ENCODE data around the gene PRAC1. TPM values are rescaled to one million over a fixed set of nuclear protein-coding genes. Genes with fewer than 3 reads are reported as not detected.

The PRAC1 gene
- total and polyA plus RNA-seq, 2 donors (not counting 3 experiments of a cell fraction or from before 2014, with no cell fraction given) = not detected

GRCh38 chr17:48721009-48721402, 1.3 kb downstream of the PRAC1 start:
- ChIA-PET CTCF (interaction anchor here (1.6 to 3.1 kb wide), 3 partner anchors 25 to 158 kb away, joined by 3 to 13 read pairs (median 8); no protein-coding TSS in a partner anchor), POLR2A (interaction anchor here (0.6 kb wide), 1 partner anchor 174 kb away, joined by 7 read pairs; no protein-coding TSS in a partner anchor)
- dilution Hi-C loops (cut with MboI; ENCODE audit: extremely low pct_ligation_motif_present, low sequenced_read_pairs) (no loop called here), intact Hi-C loops (cut with micrococcal nuclease) (no loop called here)
- Histone ChIP-seq H3K27me3 (ENCODE audit: control insufficient read depth in 2 of 2, insufficient read depth in 2 of 2, low read length in 2 of 2) (peaks cover 87 to 98% of the 10 kb centered on the region in 2 experiments), H3K79me2 (ENCODE audit: control insufficient read depth, insufficient read depth, low read length) (no peaks in the 10 kb centered on the region), H3K4me1 (ENCODE audit: control insufficient read depth, extremely low read depth, insufficient read depth, low read length) (peaks cover 8% of the 10 kb centered on the region), H3K9me3 (replicated peaks; ENCODE audit: control insufficient read depth, insufficient read depth, low read length) (no peaks in the 10 kb centered on the region), H3K27ac (ENCODE audit: insufficient read depth, low read depth, low read length) (no peak overlapping the region), H4K20me1 (replicated peaks; ENCODE audit: control insufficient read depth, extremely low read depth, insufficient read depth, low read length) (no peaks in the 10 kb centered on the region), H2AFZ (ENCODE audit: low read depth, low read length) (no peak overlapping the region), H3K36me3 (ENCODE audit: control insufficient read depth in 2 of 2, extremely low read depth in 1 of 2, insufficient read depth in 2 of 2, low read length in 2 of 2) (no peaks in the 10 kb centered on the region), H3K4me3 (replicated peaks in 1 of 3; ENCODE audit: insufficient read depth in 1 of 3, low read depth in 1 of 3, low read length in 3 of 3) (no peak overlapping the region), H3K4me2 (ENCODE audit: insufficient read depth, low read length) (no peak overlapping the region), H3K9ac (replicated peaks; ENCODE audit: extremely low read depth, insufficient read depth, low read length) (no peak overlapping the region), H3K9me1 (replicated peaks; ENCODE audit: control insufficient read depth, extremely low read depth, insufficient read depth, low read length) (no peaks in the 10 kb centered on the region)
- FAIRE-seq = no peak
- no TSS peak for BruUV-seq (replicated peaks)
- no peak for DNase-seq (ENCODE audit: low read depth, low spot score)
- no peak for TF ChIP-seq GATA2 (IDR thresholded peaks at IDR 0.05; ENCODE audit: insufficient read depth, insufficient read length, low read depth, low read length)
- no peak for TF ChIP-seq CTCF (IDR thresholded peaks at IDR 0.05; ENCODE audit: extremely low read depth in 1 of 2, insufficient read depth in 1 of 2, low read depth in 1 of 2, low read length in 2 of 2)
- no peak for TF ChIP-seq FOS (IDR thresholded peaks at IDR 0.05; ENCODE audit: borderline replicate concordance, insufficient read depth, low read length)
- no peak for TF ChIP-seq EZH2 (IDR thresholded peaks at IDR 0.05; ENCODE audit: borderline replicate concordance, low read depth, low read length, severe bottlenecking)
- TF ChIP-seq POLR2AphosphoS5 (IDR thresholded peaks at IDR 0.05; ENCODE audit: insufficient read depth, low read depth, low read length) = no peak
- no peak for TF ChIP-seq POLR2A (IDR thresholded peaks at IDR 0.05; ENCODE audit: low read depth, low read length)
- no peak for TF ChIP-seq MAX (IDR thresholded peaks at IDR 0.05; ENCODE audit: insufficient read depth, insufficient read length)
- TF ChIP-seq JUN (IDR thresholded peaks at IDR 0.05; ENCODE audit: borderline replicate concordance, insufficient read depth, insufficient read length, low read depth) = no peak
